CD4-positive, alpha-beta T cell treated with Interleukin-4 for 1 hour (primary cell): ENCODE measurements around the gene RBM4B.

Experiments used
- DNase-seq, 2 donors: peaks; one replicate each; pipeline ENCODE4 v3.0.0-alpha.2; 2020 to 2022

RBM4B gene

DNA sequence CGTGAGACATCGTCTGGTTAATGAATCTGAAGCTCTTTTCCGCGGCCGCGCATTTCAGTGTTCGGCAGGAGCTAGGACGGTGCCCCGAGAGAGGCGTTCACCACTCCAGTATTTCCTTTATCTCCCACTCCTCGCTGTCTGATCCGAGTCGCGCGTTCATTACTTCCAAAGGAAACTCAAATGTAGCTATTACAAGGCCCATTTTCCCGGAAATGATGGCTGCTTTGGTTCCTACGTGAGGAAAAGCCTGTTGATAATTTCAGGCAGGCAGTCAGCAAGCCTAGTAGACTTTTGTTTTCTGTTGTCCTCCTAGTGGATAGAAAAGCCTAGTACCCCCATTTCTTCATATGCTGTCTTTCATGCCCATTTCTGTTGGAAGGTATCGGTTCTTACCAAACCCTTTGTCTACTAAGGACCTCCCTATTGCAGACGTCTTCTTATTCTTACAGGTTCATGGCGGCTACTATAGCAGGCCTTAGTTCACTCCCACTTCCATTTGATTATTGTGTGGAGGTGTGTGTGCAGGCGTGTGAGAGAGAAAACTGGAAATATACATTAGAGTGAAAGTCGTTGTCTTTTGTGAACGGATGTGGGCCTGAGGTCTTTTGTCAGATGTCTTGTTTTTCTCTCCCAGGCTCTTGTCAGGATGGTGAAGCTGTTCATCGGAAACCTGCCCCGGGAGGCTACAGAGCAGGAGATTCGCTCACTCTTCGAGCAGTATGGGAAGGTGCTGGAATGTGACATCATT is 38.4 kb downstream of the RBM4B start:
- peak; percentile 21 to 64 for DNase-seq

DNA sequence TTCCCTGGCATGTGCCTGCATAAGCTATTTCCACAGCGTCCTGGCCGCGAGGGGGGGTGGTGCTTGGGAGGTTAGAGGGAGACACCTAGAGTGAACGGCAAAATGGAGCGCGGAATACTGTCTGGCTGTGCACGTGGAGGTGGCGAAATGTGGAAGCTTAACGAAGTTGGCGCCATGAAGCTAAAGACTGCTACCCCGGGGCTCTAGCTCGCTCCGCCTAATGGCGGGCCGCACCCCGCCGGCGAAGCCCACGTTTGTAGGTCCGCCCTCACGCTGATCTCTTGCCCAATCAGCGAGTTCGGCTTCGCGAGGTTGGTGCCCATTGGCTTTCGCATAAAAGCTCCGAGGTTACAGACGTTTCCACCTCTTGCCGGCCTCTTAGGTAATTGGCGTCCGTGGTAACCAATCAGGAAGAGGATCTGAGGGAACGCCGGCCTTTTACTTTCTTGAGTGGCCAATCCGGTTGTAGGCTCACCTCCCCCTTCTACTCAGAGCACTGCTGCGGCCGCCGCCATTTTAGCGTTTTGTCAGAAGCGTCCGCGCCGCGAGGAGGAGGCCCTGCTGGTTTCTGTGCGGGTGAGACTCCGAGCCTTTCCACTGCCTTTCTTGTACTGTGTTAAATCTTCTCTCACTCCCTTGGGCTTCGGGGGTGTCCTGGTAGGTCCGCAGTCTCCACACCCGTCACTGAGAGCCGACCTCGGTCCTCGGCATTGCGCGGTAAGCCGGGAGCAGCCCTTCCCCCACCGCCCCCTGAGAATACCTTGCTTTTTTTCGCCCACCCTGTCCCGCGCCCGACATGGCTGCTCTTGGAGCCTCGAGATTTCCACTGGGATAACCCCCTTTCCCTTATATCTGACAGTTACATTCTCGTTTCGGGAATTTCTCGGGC is 39.3 kb downstream of the RBM4B start, which contains the start of gene RBM4:
RBM4 (plus strand) TSS at position 527 of the 889 bp plus-strand sequence. CDS start 1,009 bp downstream, outside the sequence.
- DNase-seq = peak; percentile 99

DNA sequence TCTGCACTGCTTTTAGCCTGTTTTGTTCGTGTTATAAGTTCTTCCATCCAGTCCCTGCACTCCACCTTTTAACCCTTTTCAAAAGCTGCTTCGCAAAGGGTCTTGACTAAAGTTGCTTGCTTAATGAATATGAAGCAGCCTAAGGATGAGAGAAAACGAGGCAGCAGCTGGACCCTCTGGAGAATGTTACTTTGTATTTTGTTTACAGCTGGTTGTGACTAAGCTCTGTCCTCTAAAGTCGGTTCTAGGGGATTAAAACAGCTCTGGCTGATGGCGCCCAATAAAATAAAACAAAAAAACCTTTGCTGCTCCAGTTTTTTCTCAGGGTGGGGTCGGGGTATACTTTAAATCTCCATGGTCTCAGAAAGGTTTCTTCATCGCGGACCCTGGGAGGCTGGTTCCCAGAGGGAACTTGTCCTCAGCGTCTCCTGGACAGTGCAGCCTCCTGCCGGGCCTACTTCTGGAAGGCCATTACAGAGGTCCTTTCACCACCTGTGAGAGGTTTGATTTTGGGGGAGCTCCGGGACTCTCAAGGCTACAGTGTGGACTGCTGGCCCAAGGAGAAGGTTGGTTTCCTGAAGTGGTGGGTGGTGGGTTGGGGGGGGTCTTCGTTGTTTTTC is 40.0 kb downstream of the RBM4B start:
- no peak for DNase-seq

DNA sequence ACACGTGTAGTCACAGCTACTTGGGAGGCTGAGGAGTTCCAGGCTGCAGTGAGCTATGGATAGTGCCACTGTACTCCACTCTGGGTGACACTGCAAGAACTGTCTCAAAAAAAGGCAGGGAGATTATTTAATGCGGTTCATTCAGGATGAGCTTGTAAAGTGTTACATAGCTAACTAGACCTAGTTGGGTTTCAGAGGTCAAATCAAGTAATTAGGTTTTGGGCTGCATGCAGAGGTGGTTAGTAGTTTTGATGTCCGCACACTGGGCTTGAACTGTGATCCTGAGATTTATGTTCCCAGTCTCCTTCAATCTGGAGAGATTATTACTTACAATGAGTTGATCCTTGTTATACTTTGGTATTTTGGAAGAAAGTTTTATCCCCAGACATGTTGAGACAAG is 41.3 kb downstream of the RBM4B start:
- no peak for DNase-seq

DNA sequence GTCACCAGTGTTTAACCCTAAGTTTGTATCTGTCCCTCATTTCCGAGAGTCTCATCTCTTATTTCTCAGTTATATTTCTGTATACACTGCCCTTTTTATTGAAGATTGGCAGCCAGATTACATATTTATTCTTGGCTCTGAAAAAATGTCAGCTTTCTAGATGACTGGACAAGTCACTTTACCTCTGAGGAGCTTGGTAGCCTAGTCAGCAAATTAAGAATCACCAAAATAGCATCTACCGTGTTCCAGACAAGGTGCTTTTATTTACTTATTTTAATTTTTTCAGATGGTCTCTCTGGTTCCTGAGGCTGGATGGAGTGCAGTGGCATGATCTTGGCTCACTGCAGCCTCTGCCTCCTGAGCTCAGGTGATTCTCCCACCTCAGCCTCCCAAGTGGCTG is 44.7 kb downstream of the RBM4B start:
- no peak for DNase-seq

DNA sequence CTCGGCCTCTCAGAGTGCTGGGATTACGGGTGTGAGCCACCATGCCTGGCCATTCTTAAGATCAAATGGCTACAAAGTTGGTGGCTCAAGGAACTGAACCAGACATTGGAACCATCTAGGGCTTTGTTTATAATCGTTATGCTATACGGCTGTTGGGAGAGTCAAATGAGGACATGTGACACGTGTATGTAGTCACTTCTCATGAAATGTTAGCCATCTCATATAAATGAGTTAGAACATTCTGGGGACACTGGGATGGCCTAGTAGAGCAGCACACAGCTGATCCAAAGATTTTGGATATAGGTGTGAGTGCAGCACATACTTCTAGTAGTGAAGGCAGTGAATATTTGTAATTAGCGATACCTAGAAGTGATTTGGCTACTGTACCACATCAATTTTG is 45.8 kb downstream of the RBM4B start:
- no peak for DNase-seq

DNA sequence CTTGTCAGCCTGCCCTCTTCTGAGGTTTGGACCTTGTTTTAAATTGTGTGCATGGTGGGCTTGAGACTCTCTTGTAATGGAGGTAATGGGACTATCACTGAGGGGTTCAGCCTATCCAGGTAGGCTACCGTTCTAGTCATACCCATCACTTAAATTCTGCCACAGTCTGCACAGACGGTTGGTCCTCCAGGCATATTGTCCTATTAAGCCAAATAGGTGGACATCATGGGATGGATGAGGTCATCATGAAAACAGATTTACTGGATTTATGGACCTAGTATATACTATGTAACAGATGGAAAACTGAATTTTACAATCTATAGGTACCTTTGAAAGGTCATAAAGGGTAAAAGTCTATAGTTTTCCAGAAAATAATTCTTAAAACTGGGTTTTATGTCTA is 48.3 kb downstream of the RBM4B start:
- no peak for DNase-seq

DNA sequence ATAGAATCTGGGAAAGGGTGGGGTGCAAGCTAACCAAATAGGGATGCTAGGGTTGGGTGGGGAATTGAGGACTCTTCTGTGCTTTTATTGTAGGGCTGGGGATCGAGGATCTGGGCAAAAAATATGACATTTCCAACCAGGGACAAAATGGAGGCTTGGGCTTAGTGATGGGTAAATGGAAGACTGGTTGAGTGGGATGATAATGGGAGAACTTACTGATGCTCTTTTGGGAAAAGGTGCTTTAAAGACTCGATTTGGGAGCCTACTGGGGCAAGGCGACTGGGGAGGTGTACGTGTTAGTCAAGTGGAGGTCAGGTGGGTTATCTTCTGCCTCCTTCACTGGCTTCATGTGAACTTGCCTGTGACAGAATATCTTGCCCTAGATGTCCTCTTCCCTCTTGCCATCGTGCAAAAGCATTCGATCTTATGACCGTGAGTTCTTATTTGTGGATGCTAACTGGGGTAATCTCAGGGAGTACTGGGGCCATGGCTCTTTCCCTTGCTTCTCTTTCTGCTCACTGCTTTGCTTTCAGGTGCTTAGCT is 49.6 kb downstream of the RBM4B start:
- DNase-seq = no peak

DNA sequence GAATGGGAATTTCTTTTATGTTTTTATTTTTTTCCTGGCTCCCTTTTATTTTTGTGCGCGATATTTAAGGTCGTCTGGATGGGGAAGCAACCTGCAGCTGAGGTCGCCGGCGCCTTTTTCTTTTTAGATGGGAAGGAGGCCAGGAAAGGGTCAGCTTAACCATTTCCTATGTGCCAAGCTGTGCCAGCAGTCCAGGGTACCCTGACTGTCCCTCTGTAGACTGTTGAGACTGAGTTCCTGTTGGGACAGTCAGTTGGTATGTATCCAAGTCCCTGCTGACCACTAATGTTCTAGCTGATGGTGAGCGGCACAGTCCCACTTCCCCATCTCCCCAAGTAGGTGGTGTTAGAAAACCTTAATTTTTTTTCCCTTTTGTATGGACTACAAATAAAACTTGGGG is 50.8 kb downstream of the RBM4B start:
- DNase-seq = no peak

DNA sequence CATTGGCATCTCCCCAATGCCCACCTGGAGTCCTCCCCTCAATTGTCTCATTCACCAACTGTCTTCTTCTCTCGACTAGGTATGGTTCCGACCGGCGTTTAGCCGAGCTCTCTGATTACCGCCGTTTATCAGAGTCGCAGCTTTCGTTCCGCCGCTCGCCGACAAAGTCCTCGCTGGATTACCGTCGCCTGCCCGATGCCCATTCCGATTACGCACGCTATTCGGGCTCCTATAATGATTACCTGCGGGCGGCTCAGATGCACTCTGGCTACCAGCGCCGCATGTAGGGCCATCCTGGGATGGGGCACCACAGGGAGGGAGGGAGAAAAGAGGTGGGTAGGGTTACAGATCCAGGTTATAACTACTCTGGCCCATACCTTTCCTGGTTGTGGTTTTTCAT is 51.3 kb downstream of the RBM4B start:
- peak in 1 of 2 donors; percentile 6 for DNase-seq

DNA sequence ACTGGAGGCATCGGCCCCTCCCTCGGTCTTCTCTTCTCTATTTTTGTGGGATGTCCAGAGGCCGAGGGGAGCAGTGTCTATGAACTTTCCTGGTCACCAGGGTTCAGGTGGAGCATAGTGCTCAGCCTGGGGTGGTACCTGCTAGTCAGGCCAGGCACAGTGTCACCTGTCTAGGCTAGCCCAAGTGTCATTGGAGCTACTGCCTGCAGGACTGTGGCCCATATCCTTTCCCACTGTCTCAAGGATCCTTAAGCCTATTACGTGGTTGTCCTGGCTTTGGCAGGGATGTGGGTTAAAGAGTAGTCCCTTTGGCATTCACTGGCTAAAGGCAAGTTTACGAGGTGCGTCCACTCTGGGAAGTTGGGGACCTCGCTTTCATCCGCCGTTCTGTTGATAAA is 51.9 kb downstream of the RBM4B start:
- DNase-seq = peak in 1 of 2 donors; percentile 0

DNA sequence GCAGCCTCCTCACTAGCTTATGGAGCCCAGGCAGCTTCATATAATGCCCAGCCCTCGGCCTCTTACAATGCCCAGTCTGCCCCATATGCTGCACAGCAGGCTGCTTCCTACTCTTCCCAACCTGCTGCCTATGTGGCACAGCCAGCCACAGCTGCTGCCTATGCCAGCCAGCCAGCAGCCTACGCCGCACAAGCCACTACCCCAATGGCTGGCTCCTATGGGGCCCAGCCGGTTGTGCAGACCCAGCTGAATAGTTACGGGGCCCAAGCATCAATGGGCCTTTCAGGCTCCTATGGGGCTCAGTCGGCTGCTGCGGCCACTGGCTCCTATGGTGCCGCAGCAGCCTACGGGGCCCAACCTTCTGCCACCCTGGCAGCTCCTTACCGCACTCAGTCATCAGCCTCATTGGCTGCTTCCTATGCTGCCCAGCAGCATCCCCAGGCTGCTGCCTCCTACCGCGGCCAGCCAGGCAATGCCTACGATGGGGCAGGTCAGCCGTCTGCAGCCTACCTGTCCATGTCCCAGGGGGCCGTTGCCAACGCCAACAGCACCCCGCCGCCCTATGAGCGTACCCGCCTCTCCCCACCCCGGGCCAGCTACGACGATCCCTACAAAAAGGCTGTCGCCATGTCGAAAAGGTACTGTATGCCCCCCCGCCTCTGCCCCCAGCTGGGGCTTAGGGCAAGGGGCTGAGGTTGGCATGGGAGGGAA is 52.5 kb downstream of the RBM4B start:
- DNase-seq = peak in 1 of 2 donors; percentile 1

DNA sequence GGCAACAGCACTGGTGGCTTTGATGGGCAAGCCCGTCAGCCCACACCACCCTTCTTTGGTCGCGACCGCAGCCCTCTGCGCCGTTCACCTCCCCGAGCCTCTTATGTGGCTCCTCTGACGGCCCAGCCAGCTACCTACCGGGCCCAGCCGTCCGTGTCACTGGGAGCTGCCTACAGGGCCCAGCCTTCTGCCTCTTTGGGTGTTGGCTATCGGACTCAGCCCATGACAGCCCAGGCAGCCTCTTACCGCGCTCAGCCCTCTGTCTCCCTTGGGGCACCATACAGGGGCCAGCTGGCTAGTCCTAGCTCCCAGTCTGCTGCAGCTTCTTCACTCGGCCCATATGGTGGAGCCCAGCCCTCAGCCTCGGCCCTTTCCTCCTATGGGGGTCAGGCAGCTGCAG is 53.2 kb downstream of the RBM4B start:
- peak in 1 of 2 donors; percentile 2 for DNase-seq

DNA sequence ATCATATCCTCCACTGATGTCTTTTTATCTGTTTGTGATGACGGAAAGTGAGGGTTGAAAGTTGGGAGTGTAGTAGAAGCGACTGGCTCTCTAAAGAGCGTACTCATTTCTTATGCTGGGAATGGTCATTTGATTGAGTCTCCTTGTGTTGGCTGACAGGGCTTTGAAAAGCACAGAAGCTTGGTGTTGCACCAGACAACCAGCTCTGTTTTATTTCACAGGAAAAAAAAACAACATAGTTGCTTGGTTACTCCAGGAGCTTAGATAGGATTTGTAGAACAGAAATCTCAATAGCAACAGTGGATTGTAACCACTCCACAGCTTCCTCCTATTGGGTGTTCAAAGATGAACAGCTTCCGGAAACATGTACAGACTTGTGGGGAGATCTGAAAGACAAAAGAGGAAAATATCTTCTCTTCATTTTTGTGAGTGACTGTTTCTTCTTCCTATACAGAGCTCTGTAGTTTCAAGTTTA is 58.6 kb downstream of the RBM4B start:
- DNase-seq = peak; percentile 71 to 89

DNA sequence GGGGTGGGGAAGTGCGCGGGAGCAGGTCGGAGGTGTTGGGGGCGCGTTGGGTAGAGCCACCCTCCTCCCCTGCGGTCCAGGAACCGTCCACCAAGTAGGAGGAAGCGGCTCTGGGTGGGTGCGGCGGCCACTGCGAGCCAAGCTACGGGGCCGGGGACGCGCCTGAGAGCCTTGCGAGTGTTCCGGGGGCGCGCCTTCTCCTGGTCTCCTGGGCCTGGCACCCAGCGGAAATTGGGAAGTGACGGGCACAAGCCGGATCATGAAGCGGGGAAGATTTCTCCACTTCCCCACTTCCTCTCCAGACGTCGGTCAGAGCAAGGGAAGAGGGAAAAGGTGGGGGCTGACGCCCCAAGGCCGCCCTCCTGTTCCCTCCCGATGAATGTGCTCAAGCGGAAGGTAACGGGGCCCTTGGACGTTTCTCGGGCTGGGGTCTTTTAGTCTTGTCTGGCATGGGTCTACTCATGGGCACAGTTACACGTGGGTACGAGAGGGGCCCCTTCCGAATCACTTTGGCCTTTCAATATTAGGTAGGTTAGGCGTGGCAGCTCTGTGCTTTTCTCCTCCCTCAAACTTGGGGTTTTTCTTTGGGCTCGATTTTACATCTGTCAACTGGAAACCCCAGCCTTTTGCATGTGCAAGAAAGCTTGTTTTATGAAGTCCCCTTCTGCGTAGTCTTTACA is 60.4 kb downstream of the RBM4B start:
- peak in 1 of 2 donors; percentile 65 for DNase-seq

DNA sequence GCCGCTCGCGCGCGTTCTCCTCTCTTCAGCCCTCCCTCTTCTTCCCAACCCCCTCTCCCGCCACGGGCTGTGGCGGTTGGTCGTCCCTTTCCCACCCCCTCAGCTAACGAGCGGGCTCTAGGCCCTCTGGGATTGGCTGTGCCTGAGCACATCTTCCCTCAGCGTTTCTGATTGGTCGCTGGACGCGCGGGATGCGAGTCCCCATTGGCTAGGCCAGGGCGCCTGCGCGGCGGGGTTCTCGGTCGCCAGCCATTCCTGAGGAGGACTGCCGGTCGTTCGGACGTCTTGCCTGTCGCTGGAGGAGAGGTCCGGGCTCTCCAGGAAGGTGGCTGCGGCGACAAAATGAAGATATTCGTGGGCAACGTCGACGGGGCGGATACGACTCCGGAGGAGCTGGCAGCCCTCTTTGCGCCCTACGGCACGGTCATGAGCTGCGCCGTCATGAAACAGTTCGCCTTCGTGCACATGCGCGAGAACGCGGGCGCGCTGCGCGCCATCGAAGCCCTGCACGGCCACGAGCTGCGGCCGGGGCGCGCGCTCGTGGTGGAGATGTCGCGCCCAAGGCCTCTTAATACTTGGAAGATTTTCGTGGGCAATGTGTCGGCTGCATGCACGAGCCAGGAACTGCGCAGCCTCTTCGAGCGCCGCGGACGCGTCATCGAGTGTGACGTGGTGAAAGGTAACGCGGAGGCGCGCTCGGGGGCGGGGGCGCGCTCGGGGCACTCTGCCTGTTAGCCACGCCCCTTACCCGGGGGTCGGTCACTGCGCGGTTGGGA is 61.1 kb downstream of the RBM4B start, which contains the start of gene RBM14:
RBM14 (plus strand) TSS at position 252 of the 776 bp plus-strand sequence; CDS start at position 343, 91 bp downstream.
- DNase-seq = peak; percentile 99
